ENCODE measurements around the gene PI4KA.
"Not testable (repeated sequence)": the region's sequence is repeated elsewhere in the genome, so short reads cannot be mapped to it uniquely, and the experiment has no call there.

GRCh38 chr22:20718727-20719126, 139.9 kb downstream of the PI4KA start:
- TF ChIP-seq, protein P1, sequence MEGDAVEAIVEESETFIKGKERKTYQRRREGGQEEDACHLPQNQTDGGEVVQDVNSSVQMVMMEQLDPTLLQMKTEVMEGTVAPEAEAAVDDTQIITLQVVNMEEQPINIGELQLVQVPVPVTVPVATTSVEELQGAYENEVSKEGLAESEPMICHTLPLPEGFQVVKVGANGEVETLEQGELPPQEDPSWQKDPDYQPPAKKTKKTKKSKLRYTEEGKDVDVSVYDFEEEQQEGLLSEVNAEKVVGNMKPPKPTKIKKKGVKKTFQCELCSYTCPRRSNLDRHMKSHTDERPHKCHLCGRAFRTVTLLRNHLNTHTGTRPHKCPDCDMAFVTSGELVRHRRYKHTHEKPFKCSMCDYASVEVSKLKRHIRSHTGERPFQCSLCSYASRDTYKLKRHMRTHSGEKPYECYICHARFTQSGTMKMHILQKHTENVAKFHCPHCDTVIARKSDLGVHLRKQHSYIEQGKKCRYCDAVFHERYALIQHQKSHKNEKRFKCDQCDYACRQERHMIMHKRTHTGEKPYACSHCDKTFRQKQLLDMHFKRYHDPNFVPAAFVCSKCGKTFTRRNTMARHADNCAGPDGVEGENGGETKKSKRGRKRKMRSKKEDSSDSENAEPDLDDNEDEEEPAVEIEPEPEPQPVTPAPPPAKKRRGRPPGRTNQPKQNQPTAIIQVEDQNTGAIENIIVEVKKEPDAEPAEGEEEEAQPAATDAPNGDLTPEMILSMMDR (IDR thresholded peaks at IDR 0.05), result not testable (repeated sequence)
- not testable (repeated sequence) for TF ChIP-seq POLR2A, EP300 (IDR thresholded peaks at IDR 0.05)

All from tibial nerve (tissue), 4 donors.